HG03354 (cell line): ENCODE data around the gene MCCD1.
"Not testable (repeated sequence)": the region's sequence is repeated elsewhere in the genome, so short reads cannot be mapped to it uniquely, and the experiment has no call there.

Experiments
- ATAC-seq: cut with Tn5 transposase; IDR thresholded peaks from one replicate; pipeline ENCODE4 v1.9.1; 2021; ENCODE audit warnings: mild to moderate bottlenecking; ENCODE audit not compliant: unreplicated experiment, poor library complexity, severe bottlenecking

Gene MCCD1

DNA sequence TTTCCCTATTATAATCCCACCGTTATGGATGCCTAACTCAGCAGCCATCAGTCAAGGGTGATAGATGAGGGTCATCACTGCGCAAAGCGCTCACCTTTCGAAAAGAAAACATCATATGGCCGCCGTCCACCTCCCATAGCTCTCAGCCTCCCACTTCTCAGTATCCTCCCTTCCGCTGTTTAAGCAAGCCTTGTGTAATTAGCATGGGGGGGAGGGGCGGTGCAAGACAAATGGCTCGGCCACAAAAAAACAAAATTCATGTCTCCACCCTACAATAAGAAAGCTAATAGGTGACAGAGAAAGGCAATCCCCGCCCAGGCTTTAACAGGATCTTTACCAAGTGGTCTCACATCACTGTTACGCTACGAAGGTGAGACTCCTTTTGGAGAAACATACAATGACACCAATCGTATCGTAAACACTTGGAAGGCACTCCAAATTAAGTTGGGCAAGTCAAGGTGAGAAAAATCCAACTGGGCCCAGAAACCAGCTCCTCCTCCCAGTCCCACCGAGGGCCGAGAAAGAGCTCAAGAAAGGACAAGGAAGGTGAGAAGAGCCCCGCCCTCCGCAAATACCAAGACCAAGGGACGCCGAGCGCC is 12.4 kb downstream of the MCCD1 start:
- peak; percentile 21 for ATAC-seq

DNA sequence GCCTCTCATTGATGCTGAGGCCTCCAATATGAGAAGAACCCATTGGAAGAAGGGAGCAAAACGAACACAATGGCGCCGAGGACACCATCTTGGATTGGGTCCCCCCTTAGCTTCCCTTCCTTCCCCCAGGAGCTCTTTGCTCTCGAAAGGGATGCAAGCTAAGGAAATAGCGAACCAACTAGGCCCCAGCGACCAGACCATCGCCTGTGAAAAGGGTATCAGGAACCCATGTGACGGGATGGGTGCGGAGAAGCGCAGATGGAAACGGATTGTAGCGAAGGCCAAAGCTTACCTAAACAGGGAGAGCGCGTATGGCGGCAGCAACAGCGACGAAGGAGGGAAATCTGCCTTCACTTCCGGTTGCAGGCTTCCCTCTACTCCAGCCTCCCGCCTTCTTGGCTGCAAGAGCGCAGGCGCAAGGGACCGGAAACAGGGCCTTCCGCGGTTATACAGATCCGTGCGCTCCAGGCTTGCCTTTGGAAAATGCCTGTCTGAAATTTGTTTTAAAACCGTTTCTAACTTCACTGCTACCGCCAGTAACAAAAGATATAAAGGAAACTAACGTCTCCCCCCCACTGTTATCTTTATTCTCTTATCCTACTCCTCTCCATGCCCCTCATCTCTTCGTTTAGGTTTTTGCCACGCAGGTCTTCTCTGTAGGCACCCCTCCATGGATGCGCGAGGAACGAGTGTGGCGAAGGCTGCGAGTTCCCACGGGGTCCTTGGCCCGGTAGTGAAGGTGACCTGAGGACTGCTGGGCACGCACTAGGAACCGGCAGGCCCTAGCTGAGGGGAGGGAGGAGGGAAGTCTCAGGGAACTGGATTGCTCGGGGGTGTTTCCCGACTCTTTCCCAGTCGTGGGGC is 13.1 kb downstream of the MCCD1 start, which contains the start of gene DDX39B:
DDX39B (minus strand) TSS at position 346 of the 864 bp plus-strand sequence. CDS start 1,471 bp downstream, outside the sequence.
- ATAC-seq: peak; percentile 64

- no peak for ATAC-seq
These were observed 14.9 kb downstream of the MCCD1 start for GRCh38 chr6:31543639-31544038.

DNA sequence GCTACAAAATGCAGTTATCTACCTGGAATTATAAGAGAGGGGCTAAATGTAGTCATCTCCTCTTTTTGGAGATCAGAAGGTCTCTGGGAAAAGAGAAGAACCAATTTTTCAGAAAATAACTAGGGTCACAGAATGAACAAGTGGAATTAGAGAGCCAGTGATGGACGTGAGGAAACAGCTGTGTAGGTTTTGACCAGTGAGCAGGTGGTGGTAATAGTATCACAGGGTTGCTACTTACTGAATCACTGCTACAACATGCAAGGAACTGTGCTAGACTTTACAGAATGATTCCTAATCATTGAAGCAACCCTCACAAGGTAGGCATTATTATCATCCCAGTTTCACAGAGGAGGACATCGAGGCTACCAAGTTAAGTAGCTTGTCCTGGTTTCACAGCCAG is 15.9 kb downstream of the MCCD1 start:
- ATAC-seq: no peak

DNA sequence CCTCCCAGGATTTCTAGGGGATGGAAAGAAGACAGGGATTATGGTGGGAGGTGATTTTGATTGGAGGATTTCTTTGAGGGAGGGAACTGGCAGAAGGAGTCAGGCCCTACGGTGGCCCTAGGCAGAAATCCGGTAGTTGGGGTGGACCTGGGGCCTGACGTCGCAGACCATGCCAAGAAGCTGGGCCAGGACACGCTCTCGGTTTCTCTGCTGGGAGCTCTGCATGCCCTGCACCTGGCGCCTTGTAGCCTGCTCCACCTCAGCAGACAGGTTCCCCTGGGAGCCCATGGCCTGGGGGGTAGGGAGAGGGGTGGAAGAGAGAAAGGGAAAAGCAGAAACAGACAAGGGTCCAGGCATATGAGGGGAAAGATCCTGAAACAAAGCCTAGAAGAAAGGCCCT is 16.5 kb downstream of the MCCD1 start:
- ATAC-seq: no peak

- peak; percentile 53 for ATAC-seq
These were observed 17.7 kb downstream of the MCCD1 start, which contains the start of gene ATP6V1G2 for GRCh38 chr6:31546339-31546957. TSS of gene ATP6V1G2 (minus strand) at chr6:31546608. CDS start at chr6:31546559, 49 bp downstream.

GRCh38 chr6:31546958-31547726 is 18.4 kb downstream of the MCCD1 start, which contains the start of gene NFKBIL1:
TSS of gene NFKBIL1 (plus strand) at chr6:31547608. CDS start at chr6:31547695, 87 bp downstream.
- ATAC-seq: peak; percentile 71

DNA sequence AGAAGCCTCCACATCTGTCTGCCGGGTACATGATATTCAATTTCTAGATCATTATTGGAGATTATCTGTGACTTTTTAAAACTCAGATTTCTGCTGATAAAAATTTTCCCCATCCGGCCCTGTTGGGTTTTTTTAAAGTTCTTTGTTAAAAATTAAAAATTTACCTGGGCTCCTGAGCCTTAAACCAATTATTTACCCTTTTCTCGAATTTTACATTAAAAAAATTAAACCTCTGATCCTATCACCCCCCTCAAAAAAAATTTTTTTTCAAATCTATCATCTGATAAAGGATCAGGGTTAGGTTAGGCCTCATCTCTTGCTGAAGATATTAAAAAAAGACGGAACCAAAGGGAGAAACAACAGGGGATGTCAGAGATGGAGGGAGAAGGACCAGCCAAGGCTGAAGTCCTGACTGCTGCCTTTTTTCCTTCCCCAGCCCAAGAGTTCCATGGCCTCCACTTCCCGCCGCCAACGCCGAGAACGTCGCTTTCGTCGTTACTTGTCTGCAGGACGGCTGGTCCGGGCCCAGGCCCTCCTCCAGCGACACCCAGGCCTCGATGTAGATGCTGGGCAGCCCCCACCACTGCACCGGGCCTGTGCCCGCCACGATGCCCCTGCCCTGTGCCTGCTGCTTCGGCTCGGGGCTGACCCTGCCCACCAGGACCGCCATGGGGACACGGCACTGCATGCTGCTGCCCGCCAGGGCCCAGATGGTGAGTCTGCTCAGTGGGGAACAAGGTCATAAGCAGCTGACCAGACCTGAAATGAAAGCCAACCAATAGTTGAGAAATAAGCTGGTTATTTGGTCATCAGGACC is 19.2 kb downstream of the MCCD1 start:
- no peak for ATAC-seq

GRCh38 chr6:31548544-31548873 is 19.7 kb downstream of the MCCD1 start:
- ATAC-seq: no peak

DNA sequence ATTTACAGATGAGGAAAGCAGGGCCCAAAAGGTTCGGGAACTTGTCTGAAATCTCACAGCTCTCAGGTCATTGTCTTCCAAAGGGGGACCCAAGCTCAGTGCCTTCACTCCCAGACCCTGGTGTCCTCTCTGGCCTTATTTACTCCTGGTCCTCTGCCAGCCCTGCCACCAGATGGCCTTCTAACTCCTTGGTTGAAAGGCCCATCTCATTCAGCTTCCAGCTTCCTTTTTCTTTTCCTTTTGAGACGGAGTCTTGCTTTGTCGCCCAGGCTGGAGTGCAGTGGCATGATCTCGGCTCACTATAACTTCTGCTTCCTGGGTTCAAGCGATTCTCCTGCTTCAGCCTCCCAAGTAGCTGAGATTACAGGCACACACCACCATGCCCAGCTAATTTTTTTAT is 22.6 kb downstream of the MCCD1 start:
- not testable (repeated sequence) for ATAC-seq

DNA sequence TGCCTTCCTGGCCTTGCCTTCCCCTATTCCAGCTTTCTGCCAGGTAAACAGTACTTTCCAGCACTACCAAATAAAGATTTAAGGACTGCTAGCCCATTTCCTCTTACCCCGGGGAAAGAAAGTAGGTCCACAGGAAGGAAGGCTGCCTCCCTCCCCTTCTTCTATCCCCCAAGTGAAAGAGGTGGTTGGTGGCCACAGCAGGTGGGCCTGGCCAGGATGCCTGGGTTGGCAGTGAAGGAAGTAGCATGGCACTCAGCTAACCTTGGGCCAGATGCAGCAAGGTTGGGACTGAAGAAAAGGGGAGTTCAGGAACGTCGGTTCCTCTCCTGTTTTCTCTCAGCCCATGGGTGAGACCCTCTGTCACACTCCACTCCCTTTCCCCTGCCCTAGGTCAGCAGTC is 27.5 kb downstream of the MCCD1 start:
- no peak for ATAC-seq

GRCh38 chr6:31557443-31558317 is 28.9 kb downstream of the MCCD1 start:
- no peak for ATAC-seq

DNA sequence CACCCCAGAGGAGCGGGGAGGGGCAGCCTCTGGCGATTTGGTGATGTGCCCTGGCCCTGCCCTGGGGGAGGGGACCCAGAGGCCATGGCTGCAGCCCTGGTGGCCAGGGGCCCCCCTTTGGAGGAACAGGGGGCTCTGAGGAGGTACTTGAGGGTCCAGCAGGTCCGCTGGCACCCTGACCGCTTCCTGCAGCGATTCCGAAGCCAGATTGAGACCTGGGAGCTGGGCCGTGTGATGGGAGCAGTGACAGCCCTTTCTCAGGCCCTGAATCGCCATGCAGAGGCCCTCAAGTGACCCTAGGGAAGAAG is 29.5 kb downstream of the MCCD1 start:
- ATAC-seq: no peak

- ATAC-seq: no peak
These were observed 30.1 kb downstream of the MCCD1 start for GRCh38 chr6:31558631-31559500.

DNA sequence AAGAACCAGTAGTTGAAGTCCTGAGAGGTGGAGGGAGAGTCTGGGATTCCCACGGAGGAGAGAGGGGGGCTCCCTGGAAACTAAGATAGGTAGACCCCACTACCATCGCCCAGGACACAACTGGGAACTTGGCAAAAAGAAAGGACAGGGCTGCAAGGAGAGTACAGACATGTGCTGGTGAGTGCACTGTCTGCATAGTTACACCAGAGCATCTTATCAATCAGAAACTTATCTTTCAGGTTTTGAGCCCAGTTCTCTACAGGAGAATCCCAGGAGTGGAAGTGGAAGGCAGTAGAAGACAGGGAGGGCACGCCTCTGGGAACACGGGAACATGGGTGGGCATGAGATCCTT is 30.8 kb downstream of the MCCD1 start:
- peak; percentile 4 for ATAC-seq

GRCh38 chr6:31559958-31560696 is 31.4 kb downstream of the MCCD1 start:
- ATAC-seq: peak; percentile 69

GRCh38 chr6:31560697-31561058 is 31.9 kb downstream of the MCCD1 start:
- no peak for ATAC-seq
